BLaER1 treated with 17β-estradiol and CSF1 and Interleukin-3, amounts not matched to agents 10 nM and 100 nM (cell line): Measurements from ENCODE around the gene ADCY9.

Experiments used
- H3K27ac ChIP-seq, 11 experiments: shearing (Covaris generic); formaldehyde crosslinking; 2 replicates each; pipeline ENCODE4 v1.8.1; 2022
- H3K27me3 ChIP-seq, 11 experiments: shearing (Covaris generic); formaldehyde crosslinking; 2 replicates each; pipeline ENCODE4 v1.8.1; 2022
- H3K36me3 ChIP-seq, 11 experiments: shearing (Covaris generic); formaldehyde crosslinking; 2 replicates each; pipeline ENCODE4 v1.8.1; 2022
- H3K4me1 ChIP-seq, 10 experiments: shearing (Covaris generic); formaldehyde crosslinking; 2 replicates each; pipeline ENCODE4 v1.8.1; 2022
- H3K4me2 ChIP-seq, 11 experiments: shearing (Covaris generic); formaldehyde crosslinking; 2 replicates each; pipeline ENCODE4 v1.8.1; 2022
- H3K4me3 ChIP-seq, 10 experiments: shearing (Covaris generic); formaldehyde crosslinking; 2 replicates each; pipeline ENCODE4 v1.8.1; 2022
- H3K9ac ChIP-seq, 11 experiments: shearing (Covaris generic); formaldehyde crosslinking; 2 replicates each; pipeline ENCODE4 v1.8.1; 2022
- H3K9me3 ChIP-seq, 11 experiments: shearing (Covaris generic); formaldehyde crosslinking; replicated peaks in 1 of 11; 2 replicates each; pipeline ENCODE4 v1.8.1; 2022
- H4K20me1 ChIP-seq, 11 experiments: shearing (Covaris generic); formaldehyde crosslinking; 2 replicates each; pipeline ENCODE4 v1.8.1; 2022
- Cebpa-rat ChIP-seq, 11 experiments: shearing (Covaris generic); IDR thresholded peaks; 2 replicates each; pipeline ENCODE4 v1.8.1; 2022

ADCY9 gene

DNA sequence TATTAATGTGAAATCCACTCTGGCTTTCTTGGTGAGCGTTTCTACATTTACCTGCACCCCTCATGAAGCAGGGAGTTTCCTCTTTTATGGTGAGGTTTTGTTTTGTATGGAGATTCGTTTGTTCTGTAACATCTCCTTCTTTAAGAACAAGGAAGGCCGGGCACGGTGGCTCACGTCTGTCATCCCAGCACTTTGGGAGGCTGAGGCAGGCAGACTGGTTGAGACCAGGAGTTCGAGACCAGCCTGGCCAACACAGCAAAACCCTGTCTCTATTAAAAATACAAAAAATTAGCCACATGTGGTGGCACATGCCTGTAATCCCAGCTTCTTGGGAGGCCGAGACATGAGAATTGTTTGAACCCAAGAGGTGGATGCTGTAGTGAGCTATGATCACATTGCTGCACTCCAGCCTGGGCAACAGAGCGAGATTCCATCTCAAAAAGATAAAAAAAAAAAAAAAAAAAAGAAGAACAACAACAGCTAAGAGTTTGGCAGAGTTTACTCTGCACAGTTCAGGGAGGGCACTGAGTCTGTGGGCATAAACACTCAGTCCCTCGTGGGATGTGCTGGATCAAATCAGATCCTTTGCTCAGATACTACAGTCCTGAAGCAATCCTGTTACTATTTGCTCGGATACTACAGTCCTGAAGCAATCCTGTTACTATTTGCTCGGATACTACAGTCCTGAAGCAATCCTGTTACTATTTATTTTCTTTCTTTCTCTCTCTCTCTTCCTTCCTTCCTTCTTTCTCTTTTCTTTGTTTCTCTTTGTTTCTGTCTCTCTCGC lies 28.9 kb downstream of the ADCY9 start:
- Histone ChIP-seq H3K9me3 (peaks cover 0 to 3% (median 0%) of the 10 kb centered on the region in 11 experiments; a peak in 1 of 22 replicates), H4K20me1 (peaks cover 15 to 97% (median 54%) of the 10 kb centered on the region in 11 experiments; a peak in 18 of 22 replicates), H3K27me3 (no peaks in the 10 kb centered on the region), H3K4me1 (peaks cover 56 to 82% (median 68%) of the 10 kb centered on the region in 10 experiments), H3K9ac (peak overlapping the region in 9 of 11 experiments; percentile 28 to 56 (median 46); a peak in 15 of 22 replicates), H3K4me3 (peak overlapping the region in 3 of 10 experiments; percentile 10 to 48 (median 21); a peak in 5 of 20 replicates), H3K4me2 (peak overlapping the region; percentile 49 to 86 (median 76)), H3K36me3 (peaks cover 0 to 63% (median 48%) of the 10 kb centered on the region in 11 experiments; a peak in 19 of 22 replicates), H3K27ac (peak overlapping the region in 9 of 11 experiments; percentile 32 to 64 (median 45); a peak in 18 of 22 replicates)
- TF ChIP-seq Cebpa-rat (IDR thresholded peaks at IDR 0.05): no peak

DNA sequence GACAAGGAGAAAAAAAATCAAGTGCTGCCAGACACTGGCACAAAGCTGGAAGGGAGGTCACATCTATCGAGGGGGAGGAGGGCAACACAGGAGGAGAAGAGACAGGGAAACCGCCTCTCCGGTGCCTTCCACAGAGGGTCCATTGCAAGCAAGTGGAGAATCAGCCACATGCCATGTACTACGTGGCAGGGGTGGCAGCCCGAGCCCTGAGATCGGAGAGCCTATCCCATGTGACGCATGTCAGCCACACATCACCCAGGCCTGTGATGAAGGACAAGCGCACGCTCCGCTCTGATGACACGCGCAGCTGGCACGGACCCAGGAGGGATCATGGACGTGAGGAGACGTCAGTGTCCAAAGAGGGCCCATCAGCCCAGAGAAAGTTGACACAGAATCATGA lies 30.1 kb downstream of the ADCY9 start:
- Histone ChIP-seq H3K4me1 (peaks cover 58 to 82% (median 68%) of the 10 kb centered on the region in 10 experiments), H3K27me3 (no peaks in the 10 kb centered on the region), H3K4me3 (no peak overlapping the region), H3K4me2 (no peak overlapping the region), H3K9ac (no peak overlapping the region), H3K9me3 (peaks cover 0 to 3% (median 0%) of the 10 kb centered on the region in 11 experiments; a peak in 1 of 22 replicates), H3K36me3 (peaks cover 0 to 53% (median 44%) of the 10 kb centered on the region in 11 experiments; a peak in 19 of 22 replicates), H3K27ac (peak overlapping the region in 2 of 11 experiments; percentile 17 to 59; a peak in 1 of 22 replicates), H4K20me1 (peaks cover 16 to 97% (median 53%) of the 10 kb centered on the region in 11 experiments; a peak in 17 of 22 replicates)
- TF ChIP-seq Cebpa-rat (IDR thresholded peaks at IDR 0.05): no peak

DNA sequence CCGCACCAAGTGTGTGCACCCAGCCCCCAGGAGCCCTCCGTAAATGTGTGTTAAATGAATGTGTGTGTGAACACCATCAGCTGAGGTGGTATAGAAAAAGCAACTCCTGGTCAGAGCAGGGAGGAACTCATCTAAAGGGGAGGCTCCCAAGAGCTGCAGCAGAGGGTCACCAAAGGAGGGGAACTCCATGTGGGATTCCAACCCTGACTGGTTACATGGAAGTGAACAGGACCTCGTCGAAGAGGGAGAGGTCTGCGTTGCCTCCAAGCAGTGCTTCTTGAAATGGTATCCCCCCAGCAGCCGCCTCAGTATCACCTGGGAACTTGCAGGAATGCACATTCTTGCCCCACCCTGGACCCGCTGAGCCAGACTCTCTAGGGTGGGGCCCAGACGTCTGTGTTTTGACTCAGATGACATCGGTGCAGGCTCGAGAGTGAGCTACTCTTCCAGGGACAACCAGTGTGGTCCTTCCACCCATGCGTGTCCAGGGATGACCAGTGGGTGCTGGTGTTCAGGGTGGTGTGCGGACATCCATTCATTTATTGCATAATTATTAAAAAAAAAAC lies 30.8 kb downstream of the ADCY9 start:
- Histone ChIP-seq H3K27ac (no peak overlapping the region), H4K20me1 (peaks cover 19 to 95% (median 49%) of the 10 kb centered on the region in 11 experiments; a peak in 17 of 22 replicates), H3K4me2 (no peak overlapping the region), H3K4me3 (no peak overlapping the region), H3K9ac (no peak overlapping the region), H3K4me1 (peaks cover 58 to 81% (median 68%) of the 10 kb centered on the region in 10 experiments), H3K36me3 (peaks cover 0 to 53% (median 44%) of the 10 kb centered on the region in 11 experiments; a peak in 19 of 22 replicates), H3K9me3 (peaks cover 0 to 3% (median 0%) of the 10 kb centered on the region in 11 experiments; a peak in 2 of 22 replicates), H3K27me3 (no peaks in the 10 kb centered on the region)
- TF ChIP-seq Cebpa-rat (IDR thresholded peaks at IDR 0.05): no peak

DNA sequence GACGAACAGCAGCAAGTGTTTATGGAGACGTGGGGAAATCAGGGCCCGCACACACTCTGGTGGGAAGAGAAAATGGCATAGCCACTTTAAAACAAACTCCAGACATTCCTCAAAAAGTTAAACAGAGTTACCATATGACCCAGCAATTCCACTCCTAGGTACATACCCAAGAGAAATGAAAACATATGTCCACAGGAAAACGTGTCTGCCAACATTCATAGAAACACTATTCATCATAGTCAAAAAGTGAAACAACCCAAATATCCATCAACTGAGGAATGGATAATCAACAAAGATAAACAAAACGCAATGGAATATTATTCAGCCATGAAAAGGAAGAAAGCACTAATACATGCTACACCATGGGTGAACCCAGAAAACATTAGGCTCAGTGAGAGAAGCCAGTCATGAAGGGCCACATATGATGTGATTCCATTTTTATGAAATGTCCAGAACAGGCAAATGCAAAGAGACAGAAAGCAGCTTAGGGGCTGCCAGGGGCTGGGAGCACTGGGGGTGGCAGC lies 32.8 kb downstream of the ADCY9 start:
- H3K4me2 ChIP-seq: peak overlapping the region in 5 of 11 experiments; percentile 63 to 83 (median 78); a peak in 7 of 22 replicates
- no peak overlapping the region; a peak in 1 of 22 replicates for H3K27ac ChIP-seq
- no peak overlapping the region for H3K4me3 ChIP-seq
- peaks cover 44 to 67% (median 49%) of the 10 kb centered on the region in 10 experiments for H3K4me1 ChIP-seq
- H3K9me3 ChIP-seq: peaks cover 0 to 18% (median 11%) of the 10 kb centered on the region in 11 experiments; a peak in 11 of 22 replicates
- peaks cover 13 to 84% (median 36%) of the 10 kb centered on the region in 11 experiments; a peak in 17 of 22 replicates for H4K20me1 ChIP-seq
- H3K9ac ChIP-seq: no peak overlapping the region
- H3K27me3 ChIP-seq: no peaks in the 10 kb centered on the region
- H3K36me3 ChIP-seq: peaks cover 0 to 51% (median 39%) of the 10 kb centered on the region in 11 experiments; a peak in 20 of 22 replicates
- TF ChIP-seq Cebpa-rat (IDR thresholded peaks at IDR 0.05): no peak

DNA sequence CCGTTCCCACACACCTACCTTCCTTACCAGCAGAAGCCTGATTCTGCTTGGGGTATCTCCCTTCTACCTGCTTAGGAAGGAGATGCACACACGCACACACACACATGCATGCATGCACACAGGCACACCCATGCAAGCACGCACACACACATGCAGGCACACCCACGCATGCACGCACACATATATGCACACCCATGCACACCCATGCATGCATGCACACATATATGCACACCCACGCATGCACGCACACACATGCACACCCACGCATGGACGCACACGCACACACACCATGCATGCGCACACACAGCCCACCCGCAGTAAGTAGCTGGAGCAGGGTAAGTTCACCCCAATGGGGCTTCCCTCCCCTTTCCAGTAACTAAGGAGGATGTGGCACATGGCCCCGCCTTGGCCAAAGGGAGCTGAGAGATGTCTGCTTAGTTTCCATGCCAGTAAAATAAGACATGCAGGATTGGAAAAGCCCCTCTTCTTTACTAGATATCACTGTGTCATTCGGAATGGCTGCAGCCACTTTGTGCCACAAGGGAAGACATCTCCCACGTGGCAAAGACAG lies 33.7 kb downstream of the ADCY9 start:
- Histone ChIP-seq H3K9ac (peak overlapping the region in 3 of 11 experiments; percentile 21 to 55 (median 37); a peak in 5 of 22 replicates), H3K4me3 (0 out of 20 replicates have a peak overlapping the region, but pooled peaks of 1 of the 10 experiments have one; percentile 0)
- TF ChIP-seq Cebpa-rat (IDR thresholded peaks at IDR 0.05): no peak

DNA sequence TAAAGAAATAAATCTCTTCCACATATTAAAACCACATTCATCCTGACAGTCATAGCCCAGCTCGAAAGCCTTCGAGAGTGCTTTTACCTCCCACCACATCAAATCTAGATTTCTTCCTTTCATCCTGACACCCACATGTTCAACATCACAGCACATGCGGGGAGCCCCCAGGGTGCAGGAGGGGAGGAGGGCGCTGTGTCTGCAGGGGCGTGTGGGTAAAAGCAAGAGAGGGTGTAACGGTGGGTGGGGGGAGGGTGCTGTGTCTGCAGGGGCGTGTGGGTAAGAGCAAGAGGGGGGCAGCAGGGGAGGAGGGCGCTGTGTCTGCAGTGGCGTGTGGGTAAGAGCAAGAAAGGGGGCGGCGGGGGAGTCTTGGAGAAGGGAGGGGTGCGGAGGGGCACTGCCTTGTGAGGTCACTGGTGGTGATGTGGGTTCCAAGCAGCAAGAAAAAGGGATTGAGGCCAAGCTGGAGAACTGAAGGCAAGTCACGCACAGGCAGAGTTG lies 34.7 kb downstream of the ADCY9 start:
- peaks cover 0 to 19% (median 14%) of the 10 kb centered on the region in 11 experiments; a peak in 11 of 22 replicates for H3K9me3 ChIP-seq
- peak overlapping the region in 3 of 11 experiments; percentile 5 to 52 (median 10); a peak in 3 of 22 replicates for H3K27ac ChIP-seq
- peak overlapping the region in 8 of 11 experiments; percentile 2 to 55 (median 27); a peak in 11 of 22 replicates for H3K9ac ChIP-seq
- no peak for TF ChIP-seq Cebpa-rat (IDR thresholded peaks at IDR 0.05)
- H3K4me3 ChIP-seq: peak overlapping the region in 3 of 10 experiments; percentile 0 to 39 (median 9); a peak in 2 of 20 replicates
- no peaks in the 10 kb centered on the region for H3K27me3 ChIP-seq
- H3K36me3 ChIP-seq: peaks cover 0 to 66% (median 50%) of the 10 kb centered on the region in 11 experiments; a peak in 20 of 22 replicates
- peaks cover 28 to 55% (median 37%) of the 10 kb centered on the region in 10 experiments for H3K4me1 ChIP-seq
- H3K4me2 ChIP-seq: peak overlapping the region; percentile 63 to 88 (median 78)
- peaks cover 13 to 74% (median 35%) of the 10 kb centered on the region in 11 experiments; a peak in 17 of 22 replicates for H4K20me1 ChIP-seq

More for the DNA sequence above, 33.7 kb downstream of the ADCY9 start:
- Histone ChIP-seq H3K36me3 (peaks cover 0 to 60% (median 44%) of the 10 kb centered on the region in 11 experiments; a peak in 20 of 22 replicates), H3K4me1 (peaks cover 37 to 59% (median 41%) of the 10 kb centered on the region in 10 experiments), H3K27ac (no peak overlapping the region), H4K20me1 (peaks cover 13 to 76% (median 36%) of the 10 kb centered on the region in 11 experiments; a peak in 17 of 22 replicates), H3K9me3 (peaks cover 0 to 19% (median 14%) of the 10 kb centered on the region in 11 experiments; a peak in 11 of 22 replicates), H3K4me2 (peak overlapping the region; percentile 63 to 88 (median 78)), H3K27me3 (no peaks in the 10 kb centered on the region)

DNA sequence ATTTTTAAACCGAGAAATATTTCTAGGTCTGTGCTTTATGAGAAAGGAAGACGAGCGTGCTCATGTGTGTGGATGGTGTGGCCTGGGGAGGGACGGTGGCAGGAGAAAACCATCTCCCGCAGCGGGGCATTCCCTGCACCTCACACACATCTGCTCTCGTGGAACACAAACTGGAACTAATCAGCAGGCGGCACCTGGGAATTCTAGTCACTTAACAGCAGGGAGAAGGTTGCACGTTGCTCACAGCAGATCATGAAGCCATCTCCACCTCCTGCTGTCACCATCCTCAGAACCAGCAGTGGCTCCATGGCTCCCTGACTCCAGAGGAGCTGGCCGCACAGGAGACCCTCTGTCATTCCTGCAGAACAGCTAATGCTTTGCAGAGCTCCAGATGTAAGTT lies 35.2 kb downstream of the ADCY9 start:
- Histone ChIP-seq H3K36me3 (peaks cover 0 to 66% (median 49%) of the 10 kb centered on the region in 11 experiments; a peak in 20 of 22 replicates), H3K27me3 (no peaks in the 10 kb centered on the region), H3K4me3 (peak overlapping the region in 4 of 10 experiments; percentile 0 to 39 (median 6); a peak in 3 of 20 replicates), H3K27ac (peak overlapping the region in 7 of 11 experiments; percentile 5 to 52 (median 22); a peak in 10 of 22 replicates), H3K9ac (peak overlapping the region in 7 of 11 experiments; percentile 10 to 55 (median 21); a peak in 11 of 22 replicates), H3K9me3 (peaks cover 0 to 19% (median 14%) of the 10 kb centered on the region in 11 experiments; a peak in 11 of 22 replicates), H4K20me1 (peaks cover 13 to 74% (median 30%) of the 10 kb centered on the region in 11 experiments; a peak in 17 of 22 replicates), H3K4me1 (peaks cover 28 to 51% (median 37%) of the 10 kb centered on the region in 10 experiments), H3K4me2 (peak overlapping the region; percentile 63 to 88 (median 78))
- TF ChIP-seq Cebpa-rat (IDR thresholded peaks at IDR 0.05): no peak
